Caco-2 (cell line): Measurements from ENCODE around the gene ADCY9. TPM values are rescaled to one million over a fixed set of nuclear protein-coding genes. Genes with fewer than 3 reads are reported as not detected.

Source experiments
- BruUV-seq: library from RNA; stranded (reverse); fragments of 400-500 nt; replicated peaks from 2 replicates; lab custom pipeline; 2021; lab: Mats Ljungman, UMichigan
- CTCF ChIA-PET: fragments of 300-600 bp; sonication (Branson Sonifier 250); formaldehyde crosslinking; loops from one replicate; lab custom pipeline; 2022; ENCODE audit warnings: antibody characterized with exemption; lab: Charles Lee
- POLR2A ChIA-PET: fragments of 300-600 bp; sonication (Branson Sonifier 250); formaldehyde crosslinking; loops from one replicate; lab custom pipeline; 2022; ENCODE audit warnings: antibody characterized with exemption; lab: Charles Lee
- DNase-seq, 2 experiments: peaks; one replicate each; pipeline versions ENCODE4 v3.0.0 to v3.0.0-alpha.2; 2020 to 2022
- H3K27me3 ChIP-seq: replicated peaks from 2 replicates; pipeline ENCODE4 v1.6.0; 2011; ENCODE audit warnings: low read length; ENCODE audit not compliant: control insufficient read depth, insufficient read depth
- H3K36me3 ChIP-seq: 2 replicates; pipeline ENCODE4 v1.5.1; 2011; ENCODE audit warnings: low read length; ENCODE audit not compliant: control insufficient read depth, insufficient read depth
- H3K4me1 ChIP-seq: fragments of 250-450 bp; sonication (Bioruptor Pico); 2 replicates; pipeline ENCODE4 v1.5.1; 2020; ENCODE audit warnings: mild to moderate bottlenecking
- H3K4me3 ChIP-seq: 2 replicates; pipeline ENCODE4 v1.5.1; 2011; ENCODE audit warnings: low read depth, mild to moderate bottlenecking, control low read depth, low read length
- H3K9me3 ChIP-seq: fragments of 250-450 bp; sonication (Bioruptor Pico); 2 replicates; pipeline ENCODE4 v1.5.1; 2020; ENCODE audit warnings: mild to moderate bottlenecking, moderate library complexity
- H3K27ac Mint-ChIP-seq: one replicate; pipeline ENCODE4 v1.8.0; 2022; ENCODE audit warnings: mixed read lengths; ENCODE audit not compliant: unreplicated experiment
- H3K27me3 Mint-ChIP-seq: one replicate; pipeline ENCODE4 v1.8.0; 2022; ENCODE audit warnings: mixed read lengths; ENCODE audit not compliant: insufficient read depth, unreplicated experiment
- H3K36me3 Mint-ChIP-seq: one replicate; pipeline ENCODE4 v1.8.0; 2022; ENCODE audit warnings: mild to moderate bottlenecking, mixed read lengths; ENCODE audit not compliant: insufficient read depth, unreplicated experiment
- H3K4me1 Mint-ChIP-seq: one replicate; pipeline ENCODE4 v1.8.0; 2022; ENCODE audit warnings: low read depth, mixed read lengths; ENCODE audit not compliant: unreplicated experiment
- H3K4me3 Mint-ChIP-seq: one replicate; pipeline ENCODE4 v1.8.0; 2022; ENCODE audit warnings: mild to moderate bottlenecking, moderate library complexity, mixed read lengths; ENCODE audit not compliant: unreplicated experiment
- H3K9me3 Mint-ChIP-seq: one replicate; pipeline ENCODE4 v1.8.0; 2022; ENCODE audit warnings: mixed read lengths; ENCODE audit not compliant: unreplicated experiment
- intact Hi-C: fragments of 100-400 bp; cut with micrococcal nuclease; formaldehyde crosslinking; loops from one replicate; pipeline ENCODE4 v1.10.0; 2022; ENCODE audit not compliant: unreplicated experiment
- total RNA-seq: library from RNA; stranded (reverse); gene quantifications from 2 replicates; pipeline ENCODE4 v1.2.3, GENCODE V29; 2022
- TF ChIP-seq, protein P1 (sequence below), 2 experiments: fragments of 200-600 bp in 1 of 2; IDR thresholded peaks; 1 replicate in 1 of 2; 2 replicates in 1 of 2; pipeline versions ENCODE4 v1.5.1 to v1.8.0; 2011 to 2022; ENCODE audit warnings: antibody characterized with exemption in 1 of 2, control low read depth in 1 of 2, inconsistent platforms in 1 of 2, low read depth in 1 of 2, low read length in 1 of 2, mild to moderate bottlenecking in 1 of 2, moderate library complexity in 1 of 2; ENCODE audit not compliant: insufficient read depth in 1 of 2, severe bottlenecking in 1 of 2, unreplicated experiment in 1 of 2

Gene ADCY9
- total RNA-seq, 1 experiment from 2014 or later, result 11.5 TPM

DNA sequence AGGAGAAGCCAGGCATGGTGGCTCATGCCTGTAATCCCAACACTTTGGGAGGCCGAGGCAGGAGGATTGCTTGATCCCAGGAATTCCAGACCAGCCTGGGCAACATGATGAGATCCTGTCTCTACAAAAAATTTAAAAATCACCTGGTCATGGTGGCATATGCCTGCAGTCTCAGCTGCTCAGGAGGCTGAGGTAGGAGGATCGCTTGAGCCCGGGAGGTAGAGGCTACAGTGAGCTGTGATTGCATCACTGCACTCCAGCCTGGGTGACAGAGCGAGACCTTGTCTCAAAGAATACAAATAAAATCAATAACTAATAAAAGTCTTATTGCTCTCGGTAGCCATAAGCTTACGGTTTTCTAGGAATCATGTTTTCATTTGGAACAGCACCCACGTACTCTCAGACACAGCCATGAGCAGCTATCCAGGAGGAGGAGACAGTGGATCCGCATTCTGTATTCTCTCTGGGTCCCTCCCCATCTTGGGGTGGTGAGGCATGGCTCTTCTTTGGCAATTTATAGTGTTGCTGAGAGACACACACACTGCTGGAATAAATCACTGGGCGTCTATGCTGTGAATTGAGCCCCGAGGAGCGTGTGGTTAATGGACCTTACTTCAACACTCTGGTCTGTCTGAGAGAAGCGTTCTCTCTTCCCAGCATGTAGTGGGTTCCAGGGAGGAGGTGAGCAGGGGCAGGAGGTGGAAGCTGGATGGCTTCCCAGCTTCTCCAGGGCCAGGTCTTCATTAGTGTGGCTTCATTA, 8.5 kb upstream of the ADCY9 start:
- CTCF ChIA-PET, result no interaction called here
- H3K4me3 Mint-ChIP-seq, result no peak overlapping the region
- DNase-seq, result no peak

DNA sequence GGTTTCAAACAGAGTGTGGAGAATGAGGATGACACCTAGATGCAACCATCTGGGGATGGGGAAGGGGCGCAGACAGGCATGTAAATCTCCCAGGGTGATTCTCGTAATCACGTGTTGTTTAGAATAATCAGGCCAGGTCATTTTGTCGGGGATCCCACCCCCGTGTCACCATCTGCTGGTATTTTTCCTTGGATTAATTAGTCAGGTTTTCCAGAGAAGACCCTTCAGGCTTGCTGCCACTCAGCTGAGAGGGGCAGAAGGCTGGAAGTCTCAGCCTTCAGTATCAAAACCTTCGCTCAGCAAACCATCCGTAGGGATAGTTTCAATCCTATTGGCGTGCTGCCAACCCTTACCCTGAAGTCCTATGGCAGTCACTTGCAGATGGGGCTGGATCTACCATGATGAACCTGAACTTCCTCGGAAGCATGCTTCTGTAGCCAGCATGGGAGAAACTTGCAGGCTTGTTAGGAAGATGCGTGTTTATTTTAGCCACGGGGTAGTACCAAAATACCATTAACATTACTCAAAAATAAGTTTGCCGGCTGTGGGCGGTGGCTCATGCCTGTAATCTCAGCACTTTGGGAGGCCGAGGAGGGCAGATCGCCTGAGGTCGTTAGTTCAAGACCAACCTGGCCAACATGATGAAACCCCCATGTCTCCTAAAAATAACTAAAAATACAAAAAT, 7.5 kb upstream of the ADCY9 start:
- Mint-ChIP-seq H3K27me3 (no peaks in the 10 kb centered on the region), H3K9me3 (no peaks in the 10 kb centered on the region), H3K4me3 (no peak overlapping the region), H3K4me1 (peaks cover 6% of the 10 kb centered on the region), H3K36me3 (peaks cover 6% of the 10 kb centered on the region), H3K27ac (no peak overlapping the region)
- BruUV-seq, result no TSS peak
- Histone ChIP-seq H3K36me3 (no peaks in the 10 kb centered on the region), H3K4me3 (no peak overlapping the region), H3K4me1 (no peaks in the 10 kb centered on the region), H3K9me3 (no peaks in the 10 kb centered on the region), H3K27me3 (no peaks in the 10 kb centered on the region)
- no peak for DNase-seq
- CTCF ChIA-PET, result no interaction called here
- TF ChIP-seq, protein P1, sequence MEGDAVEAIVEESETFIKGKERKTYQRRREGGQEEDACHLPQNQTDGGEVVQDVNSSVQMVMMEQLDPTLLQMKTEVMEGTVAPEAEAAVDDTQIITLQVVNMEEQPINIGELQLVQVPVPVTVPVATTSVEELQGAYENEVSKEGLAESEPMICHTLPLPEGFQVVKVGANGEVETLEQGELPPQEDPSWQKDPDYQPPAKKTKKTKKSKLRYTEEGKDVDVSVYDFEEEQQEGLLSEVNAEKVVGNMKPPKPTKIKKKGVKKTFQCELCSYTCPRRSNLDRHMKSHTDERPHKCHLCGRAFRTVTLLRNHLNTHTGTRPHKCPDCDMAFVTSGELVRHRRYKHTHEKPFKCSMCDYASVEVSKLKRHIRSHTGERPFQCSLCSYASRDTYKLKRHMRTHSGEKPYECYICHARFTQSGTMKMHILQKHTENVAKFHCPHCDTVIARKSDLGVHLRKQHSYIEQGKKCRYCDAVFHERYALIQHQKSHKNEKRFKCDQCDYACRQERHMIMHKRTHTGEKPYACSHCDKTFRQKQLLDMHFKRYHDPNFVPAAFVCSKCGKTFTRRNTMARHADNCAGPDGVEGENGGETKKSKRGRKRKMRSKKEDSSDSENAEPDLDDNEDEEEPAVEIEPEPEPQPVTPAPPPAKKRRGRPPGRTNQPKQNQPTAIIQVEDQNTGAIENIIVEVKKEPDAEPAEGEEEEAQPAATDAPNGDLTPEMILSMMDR (IDR thresholded peaks at IDR 0.05; ENCODE audit: insufficient read depth in 1 of 2, low read depth in 1 of 2, low read length in 1 of 2, severe bottlenecking in 1 of 2, unreplicated experiment in 1 of 2), result no peak
- intact Hi-C loops, result loop anchor here (5.0 kb wide), 1 partner anchor 59 kb away; no protein-coding TSS in a partner anchor
- POLR2A ChIA-PET, result no interaction called here

More for the DNA sequence above, 8.5 kb upstream of the ADCY9 start:
- Mint-ChIP-seq H3K9me3 (no peaks in the 10 kb centered on the region), H3K4me1 (peaks cover 6% of the 10 kb centered on the region), H3K27me3 (no peaks in the 10 kb centered on the region), H3K36me3 (peaks cover 6% of the 10 kb centered on the region), H3K27ac (no peak overlapping the region)
- intact Hi-C loops, result loop anchor here (5.0 kb wide), 1 partner anchor 58 kb away; no protein-coding TSS in a partner anchor
- Histone ChIP-seq H3K9me3 (no peaks in the 10 kb centered on the region), H3K36me3 (no peaks in the 10 kb centered on the region), H3K4me1 (no peaks in the 10 kb centered on the region), H3K4me3 (no peak overlapping the region), H3K27me3 (no peaks in the 10 kb centered on the region)
- TF ChIP-seq, protein P1 (IDR thresholded peaks at IDR 0.05; ENCODE audit: insufficient read depth in 1 of 2, low read depth in 1 of 2, low read length in 1 of 2, severe bottlenecking in 1 of 2, unreplicated experiment in 1 of 2), result no peak
- POLR2A ChIA-PET, result no interaction called here
- no TSS peak for BruUV-seq

DNA sequence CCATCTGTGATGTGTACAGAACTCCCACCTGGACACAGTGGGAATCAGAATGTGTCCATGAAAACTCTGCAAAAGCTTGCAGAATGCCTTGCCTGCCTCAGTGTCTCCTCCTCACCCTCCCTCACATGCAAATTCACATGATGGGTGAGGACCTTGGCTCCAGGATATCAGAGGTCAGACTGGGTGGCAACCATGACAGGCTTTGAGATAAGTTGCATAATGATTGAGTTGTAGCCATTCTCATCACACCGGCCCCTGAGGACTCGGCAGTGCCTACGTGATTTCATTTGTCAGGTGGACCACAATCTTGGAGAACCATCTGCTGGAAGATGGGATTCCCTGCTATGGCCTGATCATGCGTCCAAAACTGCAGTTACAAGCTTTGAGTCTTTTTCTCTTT, 3.9 kb upstream of the ADCY9 start:
- H3K4me1 Mint-ChIP-seq, result peaks cover 6% of the 10 kb centered on the region
- H3K4me3 Mint-ChIP-seq, result no peak overlapping the region
- peaks cover 5% of the 10 kb centered on the region; the same call in 1 of the 2 replicates for H3K4me1 ChIP-seq
- intact Hi-C loops, result loop anchor here (5.0 kb wide), 1 partner anchor 62 kb away; no protein-coding TSS in a partner anchor
- no peak overlapping the region for H3K4me3 ChIP-seq
- BruUV-seq, result no TSS peak
- no peaks in the 10 kb centered on the region for H3K9me3 Mint-ChIP-seq
- peaks cover 6% of the 10 kb centered on the region for H3K36me3 Mint-ChIP-seq
- DNase-seq, result no peak
- no peaks in the 10 kb centered on the region for H3K27me3 Mint-ChIP-seq
- H3K27me3 ChIP-seq, result no peaks in the 10 kb centered on the region
- POLR2A ChIA-PET, result interaction anchor here (0.6 kb wide), 1 partner anchor 64 kb away, joined by 3 read pairs; no protein-coding TSS in a partner anchor
- TF ChIP-seq, protein P1 (IDR thresholded peaks at IDR 0.05; ENCODE audit: insufficient read depth in 1 of 2, low read depth in 1 of 2, low read length in 1 of 2, severe bottlenecking in 1 of 2, unreplicated experiment in 1 of 2), result no peak
- CTCF ChIA-PET, result no interaction called here
- no peaks in the 10 kb centered on the region for H3K9me3 ChIP-seq
- H3K27ac Mint-ChIP-seq, result no peak overlapping the region
- no peaks in the 10 kb centered on the region for H3K36me3 ChIP-seq
